Measurements from ENCODE around the gene NCR2. TPM values are rescaled to one million over a fixed set of nuclear protein-coding genes. Genes with fewer than 3 reads are reported as not detected.

Gene NCR2
- total RNA-seq, 1 donor from 2014 or later, result not detected

DNA sequence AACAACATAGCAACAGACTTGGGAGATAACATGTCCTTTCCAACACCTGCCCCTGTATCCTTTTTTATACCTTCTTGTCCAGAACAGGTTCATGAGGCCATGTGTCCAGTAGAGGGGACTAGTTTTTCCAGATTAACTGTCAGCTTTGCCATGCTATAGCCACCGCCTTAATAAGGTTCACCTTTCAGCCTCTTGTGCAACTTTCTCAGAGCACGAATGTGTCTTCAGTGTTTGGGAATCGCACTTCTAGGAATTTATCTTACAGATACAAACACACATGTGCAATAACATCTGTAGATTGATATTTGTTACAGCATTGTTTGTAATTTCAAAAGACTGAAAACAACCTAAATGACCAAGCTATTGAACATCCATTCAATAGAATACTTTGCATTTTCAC is 21.4 kb downstream of the NCR2 start:
- Mint-ChIP-seq H3K4me3 (no peak overlapping the region), H3K27ac (no peak overlapping the region), H3K4me1 (no peaks in the 10 kb centered on the region), H3K27me3 (peaks cover 22% of the 10 kb centered on the region), H3K9me3 (peaks cover 11% of the 10 kb centered on the region), H3K36me3 (ENCODE audit: low read depth) (no peaks in the 10 kb centered on the region)
- intact Hi-C loops (cut with micrococcal nuclease), result no loop called here
- DNase-seq, result no peak

- Mint-ChIP-seq H3K27me3 (peaks cover 23% of the 10 kb centered on the region), H3K4me3 (no peak overlapping the region), H3K9me3 (peaks cover 16% of the 10 kb centered on the region), H3K36me3 (ENCODE audit: low read depth) (no peaks in the 10 kb centered on the region), H3K4me1 (no peaks in the 10 kb centered on the region), H3K27ac (no peak overlapping the region)
- no peak for DNase-seq
- intact Hi-C loops (cut with micrococcal nuclease), result no loop called here
Measured at GRCh38 chr6:41358503-41358902, 23.1 kb downstream of the NCR2 start.

DNA sequence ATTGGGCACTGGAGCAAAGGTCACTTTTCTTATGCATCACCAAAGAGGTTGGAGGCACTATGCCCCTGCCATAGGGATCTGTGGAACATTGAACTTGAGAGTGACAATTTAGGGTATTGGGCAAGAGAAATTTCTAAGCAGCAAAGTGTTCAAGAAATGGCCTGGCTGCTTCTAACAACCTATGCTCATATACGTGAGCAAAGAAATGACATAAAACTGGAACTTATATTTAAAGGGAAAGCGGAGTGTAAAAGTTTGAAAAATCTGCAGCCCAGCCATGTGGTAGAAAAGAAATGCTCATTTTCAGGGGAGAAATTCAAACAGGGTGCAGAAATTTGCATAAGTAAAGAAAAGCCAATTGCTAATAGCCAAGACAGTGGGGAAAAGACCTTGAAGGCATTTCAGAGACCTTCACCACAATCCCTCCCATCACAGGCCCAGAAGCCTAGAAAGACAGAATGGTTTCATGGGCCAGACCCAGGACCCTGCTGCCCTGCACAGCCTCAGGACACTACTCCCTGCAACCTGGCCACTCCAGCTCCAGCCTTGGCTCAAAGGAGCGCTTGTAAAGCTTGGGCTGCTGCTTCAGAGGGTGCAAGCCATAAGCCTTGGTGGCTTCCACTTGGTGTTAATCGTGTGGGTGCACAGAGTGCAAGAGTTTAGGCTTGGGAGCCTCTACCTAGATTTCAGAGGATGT is 24.4 kb downstream of the NCR2 start:
- intact Hi-C loops (cut with micrococcal nuclease), result no loop called here

GRCh38 chr6:41360314-41360685 is 24.9 kb downstream of the NCR2 start:
- no peak overlapping the region for H3K27ac Mint-ChIP-seq
- peaks cover 16% of the 10 kb centered on the region for H3K9me3 Mint-ChIP-seq
- H3K4me1 Mint-ChIP-seq, result no peaks in the 10 kb centered on the region
- H3K4me3 Mint-ChIP-seq, result no peak overlapping the region
- intact Hi-C loops (cut with micrococcal nuclease), result no loop called here
- no peak for DNase-seq
- H3K36me3 Mint-ChIP-seq (ENCODE audit: low read depth), result no peaks in the 10 kb centered on the region
- peaks cover 32% of the 10 kb centered on the region for H3K27me3 Mint-ChIP-seq

More for the DNA sequence above, 24.4 kb downstream of the NCR2 start:
- DNase-seq, result no peak
- H3K27ac Mint-ChIP-seq, result no peak overlapping the region
- H3K27me3 Mint-ChIP-seq, result peaks cover 30% of the 10 kb centered on the region
- no peaks in the 10 kb centered on the region for H3K36me3 Mint-ChIP-seq (ENCODE audit: low read depth)
- H3K4me3 Mint-ChIP-seq, result no peak overlapping the region
- peaks cover 16% of the 10 kb centered on the region for H3K9me3 Mint-ChIP-seq
- H3K4me1 Mint-ChIP-seq, result no peaks in the 10 kb centered on the region

GRCh38 chr6:41366150-41366549 is 30.7 kb downstream of the NCR2 start:
- H3K4me1 Mint-ChIP-seq, result peaks cover 4% of the 10 kb centered on the region
- no peak for DNase-seq
- H3K9me3 Mint-ChIP-seq, result peaks cover 7% of the 10 kb centered on the region
- peaks cover 59% of the 10 kb centered on the region for H3K27me3 Mint-ChIP-seq
- intact Hi-C loops (cut with micrococcal nuclease), result loop anchor here (5.0 kb wide), 1 partner anchor 61 kb away; no protein-coding TSS in a partner anchor
- no peak overlapping the region for H3K27ac Mint-ChIP-seq
- no peaks in the 10 kb centered on the region for H3K36me3 Mint-ChIP-seq (ENCODE audit: low read depth)
- H3K4me3 Mint-ChIP-seq, result no peak overlapping the region

- intact Hi-C loops (cut with micrococcal nuclease), result loop anchor here (5.0 kb wide), 1 partner anchor 60 kb away; no protein-coding TSS in a partner anchor
- H3K27ac Mint-ChIP-seq, result no peak overlapping the region
- no peak overlapping the region for H3K4me3 Mint-ChIP-seq
- peaks cover 2% of the 10 kb centered on the region for H3K36me3 Mint-ChIP-seq (ENCODE audit: low read depth)
- H3K27me3 Mint-ChIP-seq, result peaks cover 68% of the 10 kb centered on the region
- DNase-seq, result no peak
- peaks cover 3% of the 10 kb centered on the region for H3K9me3 Mint-ChIP-seq
- peaks cover 10% of the 10 kb centered on the region for H3K4me1 Mint-ChIP-seq
Measured at GRCh38 chr6:41367061-41367460, 31.7 kb downstream of the NCR2 start.

- Mint-ChIP-seq H3K4me3 (no peak overlapping the region), H3K36me3 (ENCODE audit: low read depth) (peaks cover 2% of the 10 kb centered on the region), H3K27me3 (peaks cover 72% of the 10 kb centered on the region), H3K27ac (no peak overlapping the region), H3K4me1 (peaks cover 16% of the 10 kb centered on the region), H3K9me3 (no peaks in the 10 kb centered on the region)
- intact Hi-C loops (cut with micrococcal nuclease), result loop anchor here (5.0 kb wide), 1 partner anchor 60 kb away; no protein-coding TSS in a partner anchor
- DNase-seq, result no peak
Measured at GRCh38 chr6:41367700-41368099, 32.3 kb downstream of the NCR2 start.

GRCh38 chr6:41370488-41371111 is 35.2 kb downstream of the NCR2 start:
- peaks cover 2% of the 10 kb centered on the region for H3K36me3 Mint-ChIP-seq (ENCODE audit: low read depth)
- intact Hi-C loops (cut with micrococcal nuclease), result loop anchor here (5.0 kb wide), 1 partner anchor 137 kb away; no protein-coding TSS in a partner anchor
- no peak for DNase-seq
- H3K4me1 Mint-ChIP-seq, result peaks cover 23% of the 10 kb centered on the region
- no peaks in the 10 kb centered on the region for H3K9me3 Mint-ChIP-seq
- peaks cover 78% of the 10 kb centered on the region for H3K27me3 Mint-ChIP-seq
- no peak overlapping the region for H3K4me3 Mint-ChIP-seq
- H3K27ac Mint-ChIP-seq, result no peak overlapping the region

GRCh38 chr6:41371461-41371991 is 36.1 kb downstream of the NCR2 start:
- H3K4me3 Mint-ChIP-seq, result peak overlapping the region; percentile 75
- intact Hi-C loops (cut with micrococcal nuclease), result loop anchor here (5.0 kb wide), 1 partner anchor 136 kb away; no protein-coding TSS in a partner anchor
- H3K36me3 Mint-ChIP-seq (ENCODE audit: low read depth), result peaks cover 2% of the 10 kb centered on the region
- peaks cover 23% of the 10 kb centered on the region for H3K4me1 Mint-ChIP-seq
- H3K27ac Mint-ChIP-seq, result peak overlapping the region; percentile 52
- H3K27me3 Mint-ChIP-seq, result peaks cover 80% of the 10 kb centered on the region
- DNase-seq, result peak; percentile 68
- no peaks in the 10 kb centered on the region for H3K9me3 Mint-ChIP-seq

GRCh38 chr6:41371992-41372831 is 36.8 kb downstream of the NCR2 start:
- peak overlapping the region; percentile 75 for H3K4me3 Mint-ChIP-seq
- peaks cover 2% of the 10 kb centered on the region for H3K36me3 Mint-ChIP-seq (ENCODE audit: low read depth)
- intact Hi-C loops (cut with micrococcal nuclease), result loop anchor here (5.0 kb wide), 1 partner anchor 135 kb away; no protein-coding TSS in a partner anchor
- no peak for DNase-seq
- H3K27me3 Mint-ChIP-seq, result peaks cover 81% of the 10 kb centered on the region
- H3K9me3 Mint-ChIP-seq, result no peaks in the 10 kb centered on the region
- peaks cover 23% of the 10 kb centered on the region for H3K4me1 Mint-ChIP-seq
- peak overlapping the region; percentile 55 for H3K27ac Mint-ChIP-seq

GRCh38 chr6:41372832-41373626 is 37.6 kb downstream of the NCR2 start:
- Mint-ChIP-seq H3K4me1 (peaks cover 23% of the 10 kb centered on the region), H3K4me3 (peak overlapping the region; percentile 75), H3K27me3 (peaks cover 84% of the 10 kb centered on the region), H3K27ac (peak overlapping the region; percentile 71), H3K9me3 (no peaks in the 10 kb centered on the region), H3K36me3 (ENCODE audit: low read depth) (peaks cover 2% of the 10 kb centered on the region)
- intact Hi-C loops (cut with micrococcal nuclease), result loop anchor here (5.0 kb wide), 1 partner anchor 134 kb away; no protein-coding TSS in a partner anchor
- DNase-seq, result no peak

DNA sequence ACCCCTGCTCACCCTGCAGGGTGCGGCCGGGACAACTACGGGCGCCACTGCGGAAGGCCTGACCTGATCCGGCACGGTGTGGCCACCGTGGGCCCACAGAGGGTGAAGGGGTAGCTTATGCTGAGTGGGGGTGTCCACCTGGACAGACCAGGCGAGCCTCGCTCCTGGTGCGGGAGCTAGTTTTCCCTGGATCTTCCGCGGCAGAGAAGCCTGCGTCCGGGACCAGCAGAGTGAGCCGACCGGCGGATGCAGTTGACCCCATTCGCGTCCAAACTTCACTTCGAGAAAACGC is 38.2 kb downstream of the NCR2 start:
- no peak for DNase-seq
- no peak overlapping the region for H3K4me3 Mint-ChIP-seq
- intact Hi-C loops (cut with micrococcal nuclease), result loop anchor here (5.0 kb wide), 1 partner anchor 134 kb away; no protein-coding TSS in a partner anchor
- no peaks in the 10 kb centered on the region for H3K9me3 Mint-ChIP-seq
- H3K27me3 Mint-ChIP-seq, result peaks cover 86% of the 10 kb centered on the region
- peak overlapping the region; percentile 71 for H3K27ac Mint-ChIP-seq
- peaks cover 23% of the 10 kb centered on the region for H3K4me1 Mint-ChIP-seq
- peaks cover 2% of the 10 kb centered on the region for H3K36me3 Mint-ChIP-seq (ENCODE audit: low read depth)

Measured in activated CD4-positive, alpha-beta T cell treated with anti-CD3 and anti-CD28 coated beads, Interleukin-2, amount 10 ng/mL, durations not matched to agents 24 days and 14 days (primary cell).